ENCODE data around the gene CHRNG. TPM values are rescaled to one million over a fixed set of nuclear protein-coding genes. Genes with fewer than 3 reads are reported as not detected.

The CHRNG gene
- total RNA-seq, 1 donor from 2014 or later, result not detected

- Histone ChIP-seq H3K4me1 (ENCODE audit: insufficient read depth, low read length) (no peaks in the 10 kb centered on the region), H3K4me2 (ENCODE audit: low read length) (no peak overlapping the region), H3K9me3 (ENCODE audit: insufficient read depth, low read depth, low read length) (no peaks in the 10 kb centered on the region), H3K79me2 (ENCODE audit: insufficient read depth, low read length) (no peaks in the 10 kb centered on the region), H3K4me3 (ENCODE audit: insufficient read depth, low read depth, low read length) (no peak overlapping the region), H3K27me3 (ENCODE audit: insufficient read depth, low read length) (peaks cover 47% of the 10 kb centered on the region), H2AFZ (ENCODE audit: low read depth, low read length) (no peak overlapping the region), H4K20me1 (ENCODE audit: insufficient read depth, low read length) (peaks cover 5% of the 10 kb centered on the region), H3K36me3 (ENCODE audit: insufficient read depth, low read length) (no peaks in the 10 kb centered on the region), H3K27ac (ENCODE audit: low read depth, low read length) (no peak overlapping the region), H3K9ac (ENCODE audit: low read length) (no peak overlapping the region)
- Mint-ChIP-seq H3K27ac (ENCODE audit: unreplicated experiment) (no peak overlapping the region), H3K4me1 (ENCODE audit: low read depth, unreplicated experiment) (peaks cover 2% of the 10 kb centered on the region), H3K36me3 (ENCODE audit: low read depth, unreplicated experiment) (no peaks in the 10 kb centered on the region), H3K27me3 (ENCODE audit: low read depth, unreplicated experiment) (peaks cover 47% of the 10 kb centered on the region), H3K4me3 (ENCODE audit: unreplicated experiment) (no peak overlapping the region), H3K9me3 (ENCODE audit: unreplicated experiment) (peaks cover 2% of the 10 kb centered on the region)
- no peak for FAIRE-seq
- no peak for DNase-seq (ENCODE audit: low read depth)
- no peak for TF ChIP-seq CTCF (IDR thresholded peaks at IDR 0.05; ENCODE audit: insufficient read depth, low read depth, low read length)
- peak; percentile 58 for TF ChIP-seq EZH2 (IDR thresholded peaks at IDR 0.05; ENCODE audit: insufficient read depth, low read length)
These were observed 16.7 kb upstream of the CHRNG start for GRCh38 chr2:232522623-232523401.

DNA sequence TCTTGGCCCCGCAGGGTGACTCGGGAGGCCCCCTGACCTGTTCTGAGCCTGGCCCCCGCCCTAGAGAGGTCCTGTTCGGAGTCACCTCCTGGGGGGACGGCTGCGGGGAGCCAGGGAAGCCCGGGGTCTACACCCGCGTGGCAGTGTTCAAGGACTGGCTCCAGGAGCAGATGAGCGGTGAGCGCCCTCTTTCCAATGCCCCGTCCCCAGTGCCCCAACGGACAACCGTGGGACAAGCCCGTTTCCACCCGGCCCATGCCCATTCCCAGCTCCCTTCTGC is 16.1 kb upstream of the CHRNG start:
- Histone ChIP-seq H3K79me2 (ENCODE audit: insufficient read depth, low read length) (no peaks in the 10 kb centered on the region), H3K4me3 (ENCODE audit: insufficient read depth, low read depth, low read length) (no peak overlapping the region), H3K27me3 (ENCODE audit: insufficient read depth, low read length) (peaks cover 47% of the 10 kb centered on the region), H3K4me1 (ENCODE audit: insufficient read depth, low read length) (no peaks in the 10 kb centered on the region), H3K9me3 (ENCODE audit: insufficient read depth, low read depth, low read length) (no peaks in the 10 kb centered on the region), H3K36me3 (ENCODE audit: insufficient read depth, low read length) (no peaks in the 10 kb centered on the region), H4K20me1 (ENCODE audit: insufficient read depth, low read length) (peaks cover 5% of the 10 kb centered on the region), H3K27ac (ENCODE audit: low read depth, low read length) (no peak overlapping the region), H3K9ac (ENCODE audit: low read length) (no peak overlapping the region), H3K4me2 (ENCODE audit: low read length) (peak overlapping the region; percentile 66), H2AFZ (ENCODE audit: low read depth, low read length) (no peak overlapping the region)
- H3K27me3 Mint-ChIP-seq (ENCODE audit: low read depth, unreplicated experiment), result peaks cover 47% of the 10 kb centered on the region
- H3K4me3 Mint-ChIP-seq (ENCODE audit: unreplicated experiment), result no peak overlapping the region
- FAIRE-seq (no peak), DNase-seq (ENCODE audit: low read depth) (no peak)
- peaks cover 2% of the 10 kb centered on the region for H3K9me3 Mint-ChIP-seq (ENCODE audit: unreplicated experiment)
- TF ChIP-seq EZH2 (IDR thresholded peaks at IDR 0.05; ENCODE audit: insufficient read depth, low read length) (no peak), CTCF (IDR thresholded peaks at IDR 0.05; ENCODE audit: insufficient read depth, low read depth, low read length) (no peak)
- H3K27ac Mint-ChIP-seq (ENCODE audit: unreplicated experiment), result no peak overlapping the region
- H3K4me1 Mint-ChIP-seq (ENCODE audit: low read depth, unreplicated experiment), result peaks cover 2% of the 10 kb centered on the region
- no peaks in the 10 kb centered on the region for H3K36me3 Mint-ChIP-seq (ENCODE audit: low read depth, unreplicated experiment)
